Tibial nerve (tissue), 4 donors: ENCODE results near the gene PRRG1.
"Not testable (repeated sequence)": the region's sequence is repeated elsewhere in the genome, so short reads cannot be mapped to it uniquely, and the experiment has no call there.

Experiments
- EP300 ChIP-seq, 2 donors: sonication (generic); formaldehyde crosslinking; IDR thresholded peaks; one replicate each; pipeline ENCODE4 v1.6.1; 2017; ENCODE audit warnings: antibody characterized with exemption in 2 of 2, mild to moderate bottlenecking in 1 of 2
- POLR2A ChIP-seq, 2 donors: fragments of 450-650 bp; IDR thresholded peaks; one replicate each; pipeline ENCODE4 v1.6.1; 2017; ENCODE audit warnings: antibody characterized with exemption in 2 of 2, mild to moderate bottlenecking in 2 of 2, moderate library complexity in 2 of 2
- TF ChIP-seq, protein P1 (sequence below), 5 experiments: fragments of 200-600 bp in 3 of 5; fragments of 450-650 bp in 2 of 5; sonication (generic) in 3 of 5; IDR thresholded peaks; one replicate each; pipeline ENCODE4 v1.5.1; 2016 to 2019; ENCODE audit warnings: antibody characterized with exemption in 5 of 5, mild to moderate bottlenecking in 3 of 5, moderate library complexity in 2 of 5

- not testable (repeated sequence) for TF ChIP-seq POLR2A, EP300 (IDR thresholded peaks at IDR 0.05)
- TF ChIP-seq, protein P1, sequence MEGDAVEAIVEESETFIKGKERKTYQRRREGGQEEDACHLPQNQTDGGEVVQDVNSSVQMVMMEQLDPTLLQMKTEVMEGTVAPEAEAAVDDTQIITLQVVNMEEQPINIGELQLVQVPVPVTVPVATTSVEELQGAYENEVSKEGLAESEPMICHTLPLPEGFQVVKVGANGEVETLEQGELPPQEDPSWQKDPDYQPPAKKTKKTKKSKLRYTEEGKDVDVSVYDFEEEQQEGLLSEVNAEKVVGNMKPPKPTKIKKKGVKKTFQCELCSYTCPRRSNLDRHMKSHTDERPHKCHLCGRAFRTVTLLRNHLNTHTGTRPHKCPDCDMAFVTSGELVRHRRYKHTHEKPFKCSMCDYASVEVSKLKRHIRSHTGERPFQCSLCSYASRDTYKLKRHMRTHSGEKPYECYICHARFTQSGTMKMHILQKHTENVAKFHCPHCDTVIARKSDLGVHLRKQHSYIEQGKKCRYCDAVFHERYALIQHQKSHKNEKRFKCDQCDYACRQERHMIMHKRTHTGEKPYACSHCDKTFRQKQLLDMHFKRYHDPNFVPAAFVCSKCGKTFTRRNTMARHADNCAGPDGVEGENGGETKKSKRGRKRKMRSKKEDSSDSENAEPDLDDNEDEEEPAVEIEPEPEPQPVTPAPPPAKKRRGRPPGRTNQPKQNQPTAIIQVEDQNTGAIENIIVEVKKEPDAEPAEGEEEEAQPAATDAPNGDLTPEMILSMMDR (IDR thresholded peaks at IDR 0.05) = not testable (repeated sequence)
These were observed 149.2 kb downstream of the PRRG1 start for GRCh38 chrX:37498323-37498722.
